Ascending aorta (tissue), 2 donors: Measurements from ENCODE around the gene CIP2A. TPM values are rescaled to one million over a fixed set of nuclear protein-coding genes. Genes with fewer than 3 reads are reported as not detected.

Source experiments
- DNase-seq, 2 donors: peaks; one replicate each; pipeline ENCODE4 v3.0.0-alpha.2; 2019; ENCODE audit warnings: low spot score in 2 of 2
- H3K27ac ChIP-seq, 2 donors: fragments of 200-600 bp; sonication (generic); one replicate each; pipeline ENCODE4 v1.5.1; 2016 to 2017; ENCODE audit warnings: mild to moderate bottlenecking in 1 of 2
- H3K27me3 ChIP-seq: fragments of 200-600 bp; sonication (generic); one replicate; pipeline ENCODE4 v1.5.1; 2017
- H3K36me3 ChIP-seq, 2 donors: fragments of 200-600 bp; sonication (generic); one replicate each; pipeline ENCODE4 v1.5.1; 2016
- H3K4me1 ChIP-seq, 2 donors: fragments of 200-600 bp; sonication (generic); one replicate each; pipeline ENCODE4 v1.5.1; 2016 to 2017; ENCODE audit warnings: mild to moderate bottlenecking in 1 of 2
- H3K4me3 ChIP-seq, 2 donors: fragments of 200-600 bp; sonication (generic); one replicate each; pipeline ENCODE4 v1.5.1; 2016 to 2017; ENCODE audit warnings: mild to moderate bottlenecking in 1 of 2
- H3K9me3 ChIP-seq, 2 donors: fragments of 200-600 bp; sonication (generic); one replicate each; pipeline ENCODE4 v1.5.1; 2016
- CTCF ChIP-seq, 3 experiments: fragments of 200-600 bp in 2 of 3; fragments of 450-650 bp in 1 of 3; sonication (generic) in 2 of 3; IDR thresholded peaks; one replicate each; pipeline ENCODE4 v1.5.1; 2016 to 2019; ENCODE audit warnings: antibody characterized with exemption in 3 of 3, mild to moderate bottlenecking in 1 of 3, moderate library complexity in 1 of 3
- intact Hi-C: fragments of 100-400 bp; cut with DNase I; formaldehyde crosslinking; loops from one replicate; pipeline ENCODE4 v1.15.1; 2023
- total RNA-seq: library from RNA; depleted of rRNA; stranded (reverse); fragments of >200 nt; gene quantifications from one replicate; pipeline ENCODE4 v1.1.0, GENCODE V29; 2016

The CIP2A gene
- total RNA-seq, 1 donor from 2014 or later, result not detected

GRCh38 chr3:108528459-108529252 is 60.6 kb downstream of the CIP2A start:
- intact Hi-C loops, result no loop called here
- no peak for DNase-seq

GRCh38 chr3:108527817-108528216 is 61.4 kb downstream of the CIP2A start:
- H3K4me3 ChIP-seq, result no peak overlapping the region
- H3K27me3 ChIP-seq, result no peaks in the 10 kb centered on the region
- H3K27ac ChIP-seq, result no peak overlapping the region
- no peak for TF ChIP-seq CTCF (IDR thresholded peaks at IDR 0.05)
- intact Hi-C loops, result no loop called here
- no peak for DNase-seq
- no peaks in the 10 kb centered on the region for H3K36me3 ChIP-seq
- H3K4me1 ChIP-seq, result no peaks in the 10 kb centered on the region
- H3K9me3 ChIP-seq, result no peaks in the 10 kb centered on the region

More at GRCh38 chr3:108528459-108529252, 60.6 kb downstream of the CIP2A start:
- H3K27ac ChIP-seq, result peak overlapping the region in 1 of 2 donors; percentile 60
- H3K36me3 ChIP-seq, result no peaks in the 10 kb centered on the region
- no peak overlapping the region for H3K4me3 ChIP-seq
- no peaks in the 10 kb centered on the region for H3K27me3 ChIP-seq
- H3K9me3 ChIP-seq, result no peaks in the 10 kb centered on the region
- no peak for TF ChIP-seq CTCF (IDR thresholded peaks at IDR 0.05)
- no peaks in the 10 kb centered on the region for H3K4me1 ChIP-seq

GRCh38 chr3:108527109-108527508 is 62.1 kb downstream of the CIP2A start:
- H3K36me3 ChIP-seq, result no peaks in the 10 kb centered on the region
- no peaks in the 10 kb centered on the region for H3K27me3 ChIP-seq
- TF ChIP-seq CTCF (IDR thresholded peaks at IDR 0.05), result no peak
- no peak overlapping the region for H3K27ac ChIP-seq
- no peak for DNase-seq
- no peaks in the 10 kb centered on the region for H3K4me1 ChIP-seq
- no peaks in the 10 kb centered on the region for H3K9me3 ChIP-seq
- intact Hi-C loops, result no loop called here
- no peak overlapping the region for H3K4me3 ChIP-seq

GRCh38 chr3:108525971-108526370 is 63.3 kb downstream of the CIP2A start:
- H3K4me1 ChIP-seq, result no peaks in the 10 kb centered on the region
- intact Hi-C loops, result no loop called here
- no peaks in the 10 kb centered on the region for H3K27me3 ChIP-seq
- no peak for TF ChIP-seq CTCF (IDR thresholded peaks at IDR 0.05)
- H3K27ac ChIP-seq, result no peak overlapping the region
- no peak for DNase-seq
- H3K4me3 ChIP-seq, result no peak overlapping the region
- H3K9me3 ChIP-seq, result no peaks in the 10 kb centered on the region
- H3K36me3 ChIP-seq, result no peaks in the 10 kb centered on the region

- no peak for DNase-seq
- Histone ChIP-seq H3K27ac (no peak overlapping the region), H3K4me1 (no peaks in the 10 kb centered on the region), H3K27me3 (no peaks in the 10 kb centered on the region), H3K4me3 (no peak overlapping the region), H3K9me3 (no peaks in the 10 kb centered on the region), H3K36me3 (no peaks in the 10 kb centered on the region)
- intact Hi-C loops, result no loop called here
- no peak for TF ChIP-seq CTCF (IDR thresholded peaks at IDR 0.05)
Measured at GRCh38 chr3:108525256-108525655, 64.0 kb downstream of the CIP2A start.
